Omental fat pad (tissue), 4 donors: ENCODE measurements around the gene IL11RA. TPM values are rescaled to one million over a fixed set of nuclear protein-coding genes. Genes with fewer than 3 reads are reported as not detected.
"Not testable (repeated sequence)": the region's sequence is repeated elsewhere in the genome, so short reads cannot be mapped to it uniquely, and the experiment has no call there.

ENCODE experiments used
- ATAC-seq: fragments of 150-250 bp; one replicate; pipeline ENCODE4 v1.9.1; 2016; ENCODE audit warnings: mild to moderate bottlenecking, moderate library complexity; ENCODE audit not compliant: low FRiP score
- DNase-seq: peaks from one replicate; pipeline ENCODE4 v3.0.0-alpha.2; 2019; ENCODE audit warnings: low spot score
- total RNA-seq, 4 donors: library from RNA; depleted of rRNA; stranded (reverse); fragments of >200 nt; gene quantifications; one replicate each; pipeline ENCODE4 v1.1.0, GENCODE V29; 2016
- TF ChIP-seq, protein P1 (sequence below), 3 donors: fragments of 450-650 bp; IDR thresholded peaks; one replicate each; pipeline ENCODE4 v1.5.1; 2016 to 2017; ENCODE audit warnings: antibody characterized with exemption in 3 of 3, mild to moderate bottlenecking in 3 of 3, moderate library complexity in 2 of 3

IL11RA gene
- total RNA-seq, 4 donors from 2014 or later = 13.3 to 49.3 (median 23.1) TPM

DNA sequence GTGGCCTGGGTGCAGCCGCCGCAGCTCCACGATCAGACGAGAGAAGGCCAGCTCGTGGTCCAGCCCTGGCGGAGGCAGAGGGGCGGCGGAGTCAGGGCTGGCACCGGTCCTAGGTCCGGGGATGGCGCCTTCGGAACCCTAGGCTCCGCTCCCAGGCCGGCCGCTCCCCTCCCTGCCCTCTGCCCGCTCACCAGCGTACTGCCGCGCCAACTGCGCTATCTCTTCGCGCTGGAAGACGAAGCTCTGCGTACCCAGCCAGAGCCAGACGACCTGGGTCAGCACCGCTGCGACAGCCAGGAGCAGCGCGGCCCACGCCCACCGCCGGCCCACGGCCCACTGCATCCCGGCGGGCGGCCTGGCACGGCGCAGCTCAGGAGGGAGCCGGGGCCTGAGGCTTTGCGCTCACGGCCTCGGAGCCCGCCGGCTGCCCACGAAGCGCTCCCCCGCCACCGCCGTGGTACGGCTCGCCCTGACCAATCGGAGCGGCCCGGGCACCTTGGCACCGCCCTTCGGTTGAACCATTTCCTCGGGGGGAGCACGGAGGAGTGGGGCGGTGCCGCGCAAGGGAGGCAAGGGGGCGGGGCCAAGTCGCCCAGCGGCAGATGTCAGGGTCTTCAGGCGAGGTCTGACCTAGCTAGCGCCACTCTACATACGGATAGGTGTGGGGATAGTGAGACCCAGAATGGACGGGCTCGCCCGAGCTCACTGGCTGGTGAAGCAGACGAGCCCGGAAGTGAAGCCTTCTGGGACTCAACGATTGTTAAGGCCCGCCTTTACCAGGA, 14.4 kb upstream of the IL11RA start, which contains the start of gene SIGMAR1:
Gene SIGMAR1, minus strand, starts transcription at position 432 of the 782 bp plus-strand sequence. Its CDS starts 90 bp downstream, at position 342.
- DNase-seq = peak; percentile 66
- TF ChIP-seq, protein P1, sequence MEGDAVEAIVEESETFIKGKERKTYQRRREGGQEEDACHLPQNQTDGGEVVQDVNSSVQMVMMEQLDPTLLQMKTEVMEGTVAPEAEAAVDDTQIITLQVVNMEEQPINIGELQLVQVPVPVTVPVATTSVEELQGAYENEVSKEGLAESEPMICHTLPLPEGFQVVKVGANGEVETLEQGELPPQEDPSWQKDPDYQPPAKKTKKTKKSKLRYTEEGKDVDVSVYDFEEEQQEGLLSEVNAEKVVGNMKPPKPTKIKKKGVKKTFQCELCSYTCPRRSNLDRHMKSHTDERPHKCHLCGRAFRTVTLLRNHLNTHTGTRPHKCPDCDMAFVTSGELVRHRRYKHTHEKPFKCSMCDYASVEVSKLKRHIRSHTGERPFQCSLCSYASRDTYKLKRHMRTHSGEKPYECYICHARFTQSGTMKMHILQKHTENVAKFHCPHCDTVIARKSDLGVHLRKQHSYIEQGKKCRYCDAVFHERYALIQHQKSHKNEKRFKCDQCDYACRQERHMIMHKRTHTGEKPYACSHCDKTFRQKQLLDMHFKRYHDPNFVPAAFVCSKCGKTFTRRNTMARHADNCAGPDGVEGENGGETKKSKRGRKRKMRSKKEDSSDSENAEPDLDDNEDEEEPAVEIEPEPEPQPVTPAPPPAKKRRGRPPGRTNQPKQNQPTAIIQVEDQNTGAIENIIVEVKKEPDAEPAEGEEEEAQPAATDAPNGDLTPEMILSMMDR (IDR thresholded peaks at IDR 0.05) = no peak
- ATAC-seq = peak; percentile 98

DNA sequence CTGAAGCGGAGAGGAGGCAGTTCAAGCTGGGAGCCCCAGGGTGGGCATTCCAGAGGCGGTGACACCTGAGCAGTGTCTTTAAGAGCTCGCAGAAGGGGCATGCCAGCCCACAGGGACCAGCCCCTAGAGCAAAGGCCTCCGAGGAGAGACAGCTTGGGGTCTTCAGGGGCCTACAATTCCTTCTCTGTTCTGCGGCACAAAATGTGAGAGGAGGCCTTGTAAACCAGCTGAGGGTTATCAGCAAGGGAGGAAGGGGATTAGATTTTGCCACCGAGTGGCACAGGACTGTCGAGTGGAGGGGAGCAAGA, 13.9 kb upstream of the IL11RA start:
- TF ChIP-seq, protein P1 (IDR thresholded peaks at IDR 0.05) = no peak
- DNase-seq (no peak), ATAC-seq (no peak)

DNA sequence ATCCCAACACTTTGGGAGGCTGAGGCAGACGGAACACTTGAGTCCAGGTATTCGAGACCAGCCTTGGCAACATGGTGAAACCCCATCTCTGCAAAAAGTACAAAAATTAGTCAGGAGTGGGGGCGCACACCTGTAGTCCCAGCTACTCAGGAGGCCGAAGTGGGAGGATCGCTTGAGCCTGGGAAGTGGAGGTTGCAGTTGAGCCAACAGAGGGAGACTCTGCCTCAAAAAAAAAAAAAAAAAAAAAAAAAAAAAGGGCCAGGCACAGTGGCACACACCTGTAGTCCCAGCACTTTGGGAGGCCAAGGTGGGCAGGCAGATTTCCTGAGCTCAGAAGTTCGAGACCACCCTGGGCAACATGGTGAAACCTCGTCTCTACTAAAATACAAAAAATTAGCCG, 12.7 kb upstream of the IL11RA start:
- ATAC-seq, DNase-seq: not testable (repeated sequence)

DNA sequence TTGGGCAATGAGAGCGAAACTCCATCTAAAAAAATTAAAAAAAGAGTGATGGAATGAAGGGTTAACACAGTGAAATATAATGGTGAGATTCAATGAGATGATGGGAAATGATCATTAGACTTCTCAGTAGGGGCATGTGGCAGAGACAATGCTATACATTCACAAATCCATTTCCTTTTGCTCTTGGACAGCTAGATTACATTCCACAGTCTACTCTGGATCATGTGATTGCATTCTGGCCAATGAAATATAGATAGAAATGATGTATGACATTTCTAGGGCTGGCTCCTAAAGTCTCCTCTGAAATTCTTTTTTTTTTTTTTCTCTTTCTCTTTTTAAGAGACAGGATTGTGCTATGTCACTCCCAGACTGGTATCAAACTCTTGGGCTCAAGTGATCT, 9.3 kb upstream of the IL11RA start:
- no peak for ATAC-seq
- TF ChIP-seq, protein P1 (IDR thresholded peaks at IDR 0.05) = no peak
- no peak for DNase-seq

DNA sequence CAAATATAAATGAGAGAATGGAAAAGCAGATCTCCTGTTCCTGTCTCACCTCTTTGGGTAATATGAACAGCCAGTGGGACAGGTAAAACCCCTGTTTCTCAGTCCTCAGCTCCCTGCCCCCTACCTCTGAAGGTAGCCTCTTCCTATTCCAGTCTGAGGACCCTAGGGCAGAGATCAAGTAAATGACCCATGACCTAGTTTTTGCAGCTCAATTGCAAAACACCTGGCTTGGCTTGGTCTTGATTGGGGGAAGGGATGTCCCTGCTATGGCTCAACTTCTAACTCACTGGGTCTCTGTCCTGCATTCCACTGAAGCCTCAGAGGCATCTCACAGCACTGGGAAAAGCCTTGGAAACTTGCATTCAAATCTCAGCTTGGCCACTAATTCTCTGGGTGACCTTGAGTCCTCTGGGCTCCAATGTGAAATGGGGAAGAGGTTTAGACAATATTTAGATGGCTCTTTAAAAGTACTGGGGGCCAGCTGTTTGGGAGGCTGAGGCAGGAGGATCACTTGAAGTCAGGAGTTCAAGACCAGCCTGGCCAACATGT, 7.1 kb upstream of the IL11RA start:
- DNase-seq (no peak), ATAC-seq (no peak)
- TF ChIP-seq, protein P1 (IDR thresholded peaks at IDR 0.05) = no peak

DNA sequence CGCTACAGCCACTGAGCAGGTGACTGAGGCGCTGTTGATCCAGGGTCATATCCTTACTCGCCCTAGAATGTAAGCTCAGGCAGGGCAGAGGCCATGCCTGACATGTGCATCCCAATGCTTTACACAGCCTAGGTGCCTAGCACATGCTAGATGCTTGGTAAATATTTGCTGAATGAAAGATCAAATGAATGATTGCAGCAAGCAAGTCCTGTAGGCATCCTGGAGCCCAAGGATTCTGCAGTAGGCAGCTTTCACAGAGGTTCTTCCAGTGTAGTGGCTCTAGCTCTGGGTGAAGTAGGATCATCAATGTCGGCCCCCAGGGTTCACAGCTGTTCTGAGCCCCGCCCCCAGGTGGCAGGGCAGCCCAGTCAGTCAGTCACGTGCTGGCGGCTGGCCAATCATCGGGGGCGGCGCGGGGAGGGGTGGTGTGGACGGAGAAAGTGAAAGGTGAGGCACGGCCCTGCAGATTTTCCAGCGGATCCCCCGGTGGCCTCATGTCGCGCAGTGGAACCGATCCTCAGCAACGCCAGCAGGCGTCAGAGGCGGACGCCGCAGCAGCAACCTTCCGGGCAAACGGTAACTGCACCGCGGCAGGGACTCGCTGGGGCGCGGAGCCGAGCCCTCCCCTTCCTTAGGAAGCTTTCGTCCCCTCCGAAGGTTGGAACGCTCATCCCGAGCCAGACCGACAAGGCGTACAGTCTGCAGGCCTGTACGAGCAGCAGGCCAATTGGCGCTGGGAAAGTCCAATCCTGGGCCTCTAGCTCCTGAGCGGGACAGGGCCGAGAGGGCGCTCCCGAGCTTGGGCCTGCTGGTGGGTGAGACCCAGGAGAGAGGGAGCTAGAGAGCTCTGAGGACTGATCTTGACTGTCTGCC, 5.5 kb upstream of the IL11RA start, which contains the start of gene GALT:
Gene GALT, plus strand, starts transcription at position 465 of the 873 bp plus-strand sequence. Its CDS starts 30 bp downstream, at position 495.
- DNase-seq = peak; percentile 99
- ATAC-seq = peak; percentile 73
- TF ChIP-seq, protein P1 (IDR thresholded peaks at IDR 0.05) = peak in 1 of 3 donors; percentile 3

DNA sequence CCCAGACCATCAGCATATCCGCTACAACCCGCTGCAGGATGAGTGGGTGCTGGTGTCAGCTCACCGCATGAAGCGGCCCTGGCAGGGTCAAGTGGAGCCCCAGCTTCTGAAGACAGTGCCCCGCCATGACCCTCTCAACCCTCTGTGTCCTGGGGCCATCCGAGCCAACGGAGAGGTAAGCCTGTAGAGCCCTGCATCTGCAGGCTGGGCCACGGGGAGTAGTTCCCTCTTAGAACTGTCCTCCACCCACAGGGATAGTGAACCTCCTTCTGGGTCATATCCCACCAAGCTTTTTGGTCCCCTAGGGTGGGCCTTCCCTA, 4.9 kb upstream of the IL11RA start:
- ATAC-seq (no peak), DNase-seq (no peak)
- TF ChIP-seq, protein P1 (IDR thresholded peaks at IDR 0.05) = no peak
